Forelimb muscle (tissue), 1 donor: ENCODE results near the gene HYPK. TPM values are rescaled to one million over a fixed set of nuclear protein-coding genes. Genes with fewer than 3 reads are reported as not detected.
A peak's percentile ranks its signal among the peaks of the same experiment; 100 is the strongest.

Experiments
- DNase-seq: peaks from one replicate; pipeline ENCODE4 v3.0.0-alpha.2; 2013; ENCODE audit warnings: low read depth
- polyA plus RNA-seq: library from polyadenylated mRNA; unstranded; fragments of 120-200 nt; gene quantifications from one replicate; pipeline ENCODE4 v1.2.1, GENCODE V29; 2013; ENCODE audit not compliant: insufficient read length

HYPK gene
- polyA plus RNA-seq: 12.4 TPM

GRCh38 chr15:43800286-43801141 is at the start of gene HYPK:
HYPK (plus strand) TSS chr15:43800599; CDS start chr15:43800623, 24 bp downstream.
- peak; percentile 81 for DNase-seq

- DNase-seq: no peak
Observed at GRCh38 chr15:43751885-43752284, 48.5 kb upstream of the HYPK start.

- no peak for DNase-seq
Observed at GRCh38 chr15:43762824-43763223, 37.6 kb upstream of the HYPK start.

GRCh38 chr15:43763819-43764446 is 36.5 kb upstream of the HYPK start:
- no peak for DNase-seq

- DNase-seq: no peak
Observed at GRCh38 chr15:43769584-43770228, 30.7 kb upstream of the HYPK start.

- DNase-seq: no peak
Observed at GRCh38 chr15:43771816-43772215, 28.6 kb upstream of the HYPK start.

- DNase-seq: no peak
Observed at GRCh38 chr15:43772624-43773023, 27.8 kb upstream of the HYPK start.

- no peak for DNase-seq
Observed at GRCh38 chr15:43774062-43774461, 26.3 kb upstream of the HYPK start.

GRCh38 chr15:43775411-43775965 is 24.9 kb upstream of the HYPK start:
- no peak for DNase-seq

GRCh38 chr15:43776101-43776717 is 24.2 kb upstream of the HYPK start:
- DNase-seq: no peak

- DNase-seq: no peak
Observed at GRCh38 chr15:43776718-43777266, 23.6 kb upstream of the HYPK start, which contains the start of gene ELL3. ELL3 (minus strand) TSS chr15:43776966; CDS start chr15:43776901, 65 bp downstream.

GRCh38 chr15:43777267-43777914 is 23.0 kb upstream of the HYPK start:
- DNase-seq: no peak

GRCh38 chr15:43779016-43779415 is 21.4 kb upstream of the HYPK start:
- no peak for DNase-seq

GRCh38 chr15:43789409-43789808 is 11.0 kb upstream of the HYPK start:
- no peak for DNase-seq

GRCh38 chr15:43791993-43792760 is 8.2 kb upstream of the HYPK start, which contains the start of gene SERF2:
SERF2 (plus strand) TSS chr15:43792320; CDS start chr15:43792377, 57 bp downstream.
- peak; percentile 94 for DNase-seq

- no peak for DNase-seq
Observed at GRCh38 chr15:43792761-43793476, 7.5 kb upstream of the HYPK start.

- no peak for DNase-seq
Observed at GRCh38 chr15:43793647-43794046, 6.8 kb upstream of the HYPK start.

GRCh38 chr15:43794269-43795037 is 5.9 kb upstream of the HYPK start:
- no peak for DNase-seq

- DNase-seq: no peak
Observed at GRCh38 chr15:43795197-43795596, 5.2 kb upstream of the HYPK start.
